Activated gamma-delta T cell treated with Interleukin-2 at 50 U/mL for 16 hours (primary cell): ENCODE data around the gene FGF23.
A peak's percentile ranks its signal among the peaks of the same experiment; 100 is the strongest.
"Not testable (repeated sequence)": the region's sequence is repeated elsewhere in the genome, so short reads cannot be mapped to it uniquely, and the experiment has no call there.

Experiments
- DNase-seq: peaks from one replicate; pipeline ENCODE4 v3.0.0-alpha.2; 2020

FGF23 gene

GRCh38 chr12:4379405-4379804 lies at the start of gene FGF23:
FGF23 (minus strand) TSS chr12:4379712; CDS start chr12:4379582, 130 bp downstream.
- DNase-seq: no peak

- DNase-seq: no peak
These were observed 44.9 kb upstream of the FGF23 start for GRCh38 chr12:4424422-4424821.

GRCh38 chr12:4423528-4424195 lies 44.1 kb upstream of the FGF23 start:
- DNase-seq: no peak

- DNase-seq: no peak
These were observed 43.5 kb upstream of the FGF23 start for GRCh38 chr12:4422985-4423384.

- DNase-seq: peak; percentile 21
These were observed 42.1 kb upstream of the FGF23 start for GRCh38 chr12:4421590-4422031.

GRCh38 chr12:4420138-4420670 lies 40.7 kb upstream of the FGF23 start:
- no peak for DNase-seq

GRCh38 chr12:4418913-4419312 lies 39.4 kb upstream of the FGF23 start:
- no peak for DNase-seq

- no peak for DNase-seq
These were observed 38.4 kb upstream of the FGF23 start for GRCh38 chr12:4417936-4418335.

GRCh38 chr12:4417455-4417854 lies 37.9 kb upstream of the FGF23 start:
- DNase-seq: no peak

GRCh38 chr12:4416276-4416675 lies 36.8 kb upstream of the FGF23 start:
- no peak for DNase-seq

- no peak for DNase-seq
These were observed 33.0 kb upstream of the FGF23 start for GRCh38 chr12:4412465-4412864.

- no peak for DNase-seq
These were observed 32.5 kb upstream of the FGF23 start for GRCh38 chr12:4412056-4412455.

- no peak for DNase-seq
These were observed 27.6 kb upstream of the FGF23 start for GRCh38 chr12:4407136-4407535.

- DNase-seq: not testable (repeated sequence)
These were observed 25.5 kb upstream of the FGF23 start for GRCh38 chr12:4404877-4405637.

GRCh38 chr12:4402996-4403395 lies 23.5 kb upstream of the FGF23 start:
- no peak for DNase-seq

GRCh38 chr12:4401117-4401516 lies 21.6 kb upstream of the FGF23 start:
- DNase-seq: no peak

- no peak for DNase-seq
These were observed 16.3 kb upstream of the FGF23 start for GRCh38 chr12:4395818-4396217.

GRCh38 chr12:4393211-4393610 lies 13.7 kb upstream of the FGF23 start:
- DNase-seq: no peak

GRCh38 chr12:4392223-4392742 lies 12.8 kb upstream of the FGF23 start:
- no peak for DNase-seq

GRCh38 chr12:4388662-4389061 lies 9.2 kb upstream of the FGF23 start:
- no peak for DNase-seq

GRCh38 chr12:4388032-4388431 lies 8.5 kb upstream of the FGF23 start:
- DNase-seq: no peak

GRCh38 chr12:4387607-4388006 lies 8.1 kb upstream of the FGF23 start:
- no peak for DNase-seq

- no peak for DNase-seq
These were observed 7.3 kb upstream of the FGF23 start for GRCh38 chr12:4386801-4387200.

GRCh38 chr12:4383304-4383865 lies 3.9 kb upstream of the FGF23 start:
- no peak for DNase-seq
